ENCODE data around the gene SLC10A3. TPM values are rescaled to one million over a fixed set of nuclear protein-coding genes. Genes with fewer than 3 reads are reported as not detected.

The SLC10A3 gene
- total and polyA plus RNA-seq, 2 of the 8 experiments (the other 6 are each of a cell fraction or from before 2014, with no cell fraction given) = 6.8 to 9.5 TPM

- H4K8ac ChIP-seq (ENCODE audit: extremely low read depth, insufficient read depth, low read length) = no peak overlapping the region
- H2BK5ac ChIP-seq (ENCODE audit: low read depth, low read length) = no peak overlapping the region
- H3K56ac ChIP-seq (replicated peaks; ENCODE audit: insufficient read length, low read depth, low read length) = no peak overlapping the region
- H2BK20ac ChIP-seq (ENCODE audit: low read length) = no peak overlapping the region
- no peak overlapping the region for H3K18ac ChIP-seq (ENCODE audit: extremely low read depth, low read length)
- H3K27ac ChIP-seq (ENCODE audit: low read depth, low read length) = no peak overlapping the region
- no peaks in the 10 kb centered on the region for H3K79me2 ChIP-seq (ENCODE audit: control insufficient read depth in 1 of 2, insufficient read depth in 2 of 2, low read length in 2 of 2)
- H2AK5ac ChIP-seq (ENCODE audit: low read depth, low read length) = no peak overlapping the region
- no peak overlapping the region for H2BK15ac ChIP-seq (ENCODE audit: low read length)
- no peak overlapping the region for H2AFZ ChIP-seq (ENCODE audit: low read length)
- no peak overlapping the region for H3K4ac ChIP-seq (replicated peaks; ENCODE audit: insufficient read length, low read depth, low read length)
- no peak overlapping the region for H3K23ac ChIP-seq (ENCODE audit: insufficient read length)
- H3K79me1 ChIP-seq (ENCODE audit: low read depth, low read length) = no peaks in the 10 kb centered on the region
- H2BK12ac ChIP-seq (ENCODE audit: low read depth, low read length) = no peak overlapping the region
- no peak overlapping the region for H3K9ac ChIP-seq (replicated peaks in 1 of 4; ENCODE audit: extremely low read depth in 1 of 4, low read depth in 3 of 4, low read length in 3 of 4)
- WGBS, 2 experiments (ENCODE audit: extremely low coverage in 1 of 2, insufficient coverage in 1 of 2, insufficient read length in 1 of 2, insufficient replicate concordance in 2 of 2, low coverage in 1 of 2, low lambda C conversion rate in 2 of 2, missing lambda C conversion rate in 1 of 2) = 95% methylated on average over 7 of the region's 8 CpGs; no CpG with 5 or more reads in 1 of the 2 experiments
- no peak for FAIRE-seq
- no peaks in the 10 kb centered on the region for H3K27me3 ChIP-seq (replicated peaks in 1 of 4; ENCODE audit: control insufficient read depth in 3 of 4, extremely low read depth in 1 of 4, insufficient read depth in 3 of 4, low read length in 3 of 4)
- H3K9me3 ChIP-seq (ENCODE audit: insufficient read depth in 2 of 2, low read depth in 1 of 2, low read length in 1 of 2) = no peaks in the 10 kb centered on the region
- H4K5ac ChIP-seq (ENCODE audit: insufficient read length, low read depth, low read length) = no peak overlapping the region
- DNase-seq (ENCODE audit: low read depth in 1 of 2, low spot score in 2 of 2) = no peak
- no peaks in the 10 kb centered on the region for H4K20me1 ChIP-seq (replicated peaks in 1 of 2; ENCODE audit: control insufficient read depth in 1 of 2, insufficient read depth in 2 of 2, low read length in 2 of 2)
- ChIA-PET CTCF (ENCODE audit: partially characterized antibody) (interaction anchor here (1.0 to 1.2 kb wide), 2 partner anchors 34 to 70 kb away, joined by 3 read pairs; partner anchors contain the start of gene ATP6AP1), POLR2A (ENCODE audit: partially characterized antibody) (interaction anchor here (0.7 kb wide), 1 partner anchor 91 kb away, joined by 3 read pairs; no protein-coding TSS in a partner anchor)
- no peaks in the 10 kb centered on the region; the same call in 1 of the 2 replicates for H3K23me2 ChIP-seq (ENCODE audit: low read depth, low read length)
- no peak overlapping the region for H2BK120ac ChIP-seq (replicated peaks; ENCODE audit: low read depth, low read length)
- H3K4me2 ChIP-seq (ENCODE audit: insufficient read depth in 1 of 2, low read depth in 2 of 2, low read length in 2 of 2) = no peak overlapping the region
- no peak overlapping the region for H3K14ac ChIP-seq (ENCODE audit: insufficient read length)
- no peak overlapping the region for H4K91ac ChIP-seq (replicated peaks; ENCODE audit: insufficient read length, low read length)
- H3K4me1 ChIP-seq (replicated peaks in 1 of 4; ENCODE audit: control insufficient read depth in 3 of 4, insufficient read depth in 4 of 4, low read length in 3 of 4) = peaks cover 0 to 2% (median 0%) of the 10 kb centered on the region in 4 experiments; a peak in 2 of 7 replicates
- H3K36me3 ChIP-seq (ENCODE audit: control insufficient read depth in 2 of 4, insufficient read depth in 4 of 4, low read length in 3 of 4) = peaks cover 0 to 20% (median 2%) of the 10 kb centered on the region in 4 experiments; a peak in 6 of 8 replicates
- no peak overlapping the region for H3K4me3 ChIP-seq (ENCODE audit: extremely low read depth in 1 of 4, insufficient read depth in 2 of 4, low read depth in 3 of 4, low read length in 4 of 4)
These were observed 28.0 kb downstream of the SLC10A3 start for GRCh38 chrX:154462396-154462795.

All from H1 (cell line).